Raji (cell line): ENCODE measurements around the gene SSTR3.

Experiments
- POLR2A ChIP-seq: IDR thresholded peaks from 2 replicates; pipeline ENCODE4 v1.6.1; 2011; ENCODE audit warnings: low read depth, low read length, control low read depth; ENCODE audit not compliant: insufficient read depth

SSTR3 gene

GRCh38 chr22:37234736-37235711, 22.7 kb upstream of the SSTR3 start:
- no peak for TF ChIP-seq POLR2A

- no peak for TF ChIP-seq POLR2A
Measured at GRCh38 chr22:37233751-37234631, 21.7 kb upstream of the SSTR3 start.

GRCh38 chr22:37232140-37232998, 20.1 kb upstream of the SSTR3 start:
- TF ChIP-seq POLR2A = no peak

GRCh38 chr22:37231406-37232139, 19.3 kb upstream of the SSTR3 start:
- TF ChIP-seq POLR2A = no peak

GRCh38 chr22:37230673-37231405, 18.6 kb upstream of the SSTR3 start:
- TF ChIP-seq POLR2A = no peak

- TF ChIP-seq POLR2A = peak; percentile 49
Measured at GRCh38 chr22:37229805-37230672, 17.8 kb upstream of the SSTR3 start.

GRCh38 chr22:37229012-37229804, 16.9 kb upstream of the SSTR3 start:
- TF ChIP-seq POLR2A = no peak

- no peak for TF ChIP-seq POLR2A
Measured at GRCh38 chr22:37228106-37229011, 16.1 kb upstream of the SSTR3 start.

GRCh38 chr22:37226514-37226913, 14.2 kb upstream of the SSTR3 start:
- TF ChIP-seq POLR2A = no peak

- TF ChIP-seq POLR2A = no peak
Measured at GRCh38 chr22:37226087-37226486, 13.8 kb upstream of the SSTR3 start.

GRCh38 chr22:37225481-37225880, 13.2 kb upstream of the SSTR3 start:
- no peak for TF ChIP-seq POLR2A
